ENCODE measurements around the gene TEX51. TPM values are rescaled to one million over a fixed set of nuclear protein-coding genes. Genes with fewer than 3 reads are reported as not detected.

The TEX51 gene
- total and polyA plus RNA-seq, 2 experiments from 2014 or later = not detected

DNA sequence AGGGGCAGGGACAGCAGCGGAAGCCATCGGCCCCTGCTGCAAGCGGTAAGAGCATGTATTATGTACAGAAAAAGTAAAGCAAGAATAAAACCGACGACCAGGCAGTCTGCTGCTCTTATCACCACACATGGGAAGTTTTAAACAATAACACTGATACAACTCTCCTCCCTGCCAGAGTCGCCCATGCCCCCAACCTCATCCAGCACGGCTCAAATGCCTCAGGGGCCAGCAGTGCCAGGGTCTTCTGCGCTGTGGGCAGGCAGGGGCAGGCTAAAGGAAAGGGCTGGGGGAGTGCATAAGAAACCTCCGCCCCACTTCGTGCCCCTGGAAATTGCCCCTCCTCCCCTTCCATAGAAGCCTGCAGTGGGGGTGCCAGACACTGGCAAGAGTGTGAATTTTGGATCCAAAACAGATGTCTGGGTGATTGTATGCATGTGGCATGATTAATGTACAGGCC, 10.1 kb downstream of the TEX51 start:
- no peak for DNase-seq (ENCODE audit: low read depth in 1 of 2, low spot score in 1 of 2)
- no peak for TF ChIP-seq CTCF (IDR thresholded peaks at IDR 0.05; ENCODE audit: low read depth, low read length)
- Histone ChIP-seq H3K27me3 (no peaks in the 10 kb centered on the region), H3K4me3 (no peak overlapping the region), H3K4me1 (ENCODE audit: low read depth) (no peaks in the 10 kb centered on the region), H3K9me3 (ENCODE audit: low read depth) (no peaks in the 10 kb centered on the region), H3K36me3 (no peaks in the 10 kb centered on the region), H3K27ac (no peak overlapping the region)

- H3K27ac ChIP-seq = no peak overlapping the region
- no peaks in the 10 kb centered on the region for H3K4me1 ChIP-seq (ENCODE audit: low read depth)
- H3K36me3 ChIP-seq = no peaks in the 10 kb centered on the region
- no peaks in the 10 kb centered on the region for H3K27me3 ChIP-seq
- no peak overlapping the region for H3K4me3 ChIP-seq
- H3K9me3 ChIP-seq (ENCODE audit: low read depth) = no peaks in the 10 kb centered on the region
- DNase-seq (ENCODE audit: low read depth in 1 of 2, low spot score in 1 of 2) = no peak
- no peak for TF ChIP-seq CTCF (IDR thresholded peaks at IDR 0.05; ENCODE audit: low read depth, low read length)
These were observed 10.7 kb downstream of the TEX51 start for GRCh38 chr2:126909366-126909765.

- no peak overlapping the region for H3K27ac ChIP-seq
- no peaks in the 10 kb centered on the region for H3K27me3 ChIP-seq
- no peak overlapping the region for H3K4me3 ChIP-seq
- DNase-seq (ENCODE audit: low read depth in 1 of 2, low spot score in 1 of 2) = no peak
- H3K36me3 ChIP-seq = no peaks in the 10 kb centered on the region
- no peaks in the 10 kb centered on the region for H3K4me1 ChIP-seq (ENCODE audit: low read depth)
- H3K9me3 ChIP-seq (ENCODE audit: low read depth) = no peaks in the 10 kb centered on the region
- TF ChIP-seq CTCF (IDR thresholded peaks at IDR 0.05; ENCODE audit: low read depth, low read length) = no peak
These were observed 11.1 kb downstream of the TEX51 start for GRCh38 chr2:126909781-126910180.

DNA sequence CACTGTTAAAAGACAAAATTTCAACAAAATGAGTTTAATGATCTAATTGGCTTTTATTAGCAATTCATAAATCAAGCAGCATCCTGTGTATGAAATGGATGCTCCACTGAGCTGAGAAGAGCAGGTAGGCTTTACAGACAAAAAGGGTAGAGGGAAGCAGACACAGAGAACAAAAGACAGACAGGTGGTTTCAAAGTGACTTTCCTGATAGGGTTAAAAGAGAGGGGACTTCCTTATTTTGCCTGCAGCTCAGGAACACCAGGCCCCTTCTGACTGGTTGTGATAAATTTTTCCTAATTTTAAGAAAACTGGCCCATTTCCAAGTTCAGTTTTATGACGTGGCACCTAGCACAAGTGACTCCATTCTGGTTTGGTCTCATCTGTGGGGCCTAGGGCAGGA, 11.9 kb downstream of the TEX51 start:
- Histone ChIP-seq H3K4me1 (ENCODE audit: low read depth) (no peaks in the 10 kb centered on the region), H3K4me3 (no peak overlapping the region), H3K36me3 (no peaks in the 10 kb centered on the region), H3K9me3 (ENCODE audit: low read depth) (no peaks in the 10 kb centered on the region), H3K27me3 (no peaks in the 10 kb centered on the region), H3K27ac (no peak overlapping the region)
- TF ChIP-seq CTCF (IDR thresholded peaks at IDR 0.05; ENCODE audit: low read depth, low read length) = no peak
- no peak for DNase-seq (ENCODE audit: low read depth in 1 of 2, low spot score in 1 of 2)

- H3K36me3 ChIP-seq = no peaks in the 10 kb centered on the region
- H3K9me3 ChIP-seq (ENCODE audit: low read depth) = no peaks in the 10 kb centered on the region
- no peak overlapping the region for H3K4me3 ChIP-seq
- H3K27me3 ChIP-seq = no peaks in the 10 kb centered on the region
- H3K27ac ChIP-seq = no peak overlapping the region
- no peak for DNase-seq (ENCODE audit: low read depth in 1 of 2, low spot score in 1 of 2)
- H3K4me1 ChIP-seq (ENCODE audit: low read depth) = no peaks in the 10 kb centered on the region
- no peak for TF ChIP-seq CTCF (IDR thresholded peaks at IDR 0.05; ENCODE audit: low read depth, low read length)
These were observed 12.6 kb downstream of the TEX51 start for GRCh38 chr2:126911111-126911796.
